ENCODE results near the gene GPX5.
A peak's percentile ranks its signal among the peaks of the same experiment; 100 is the strongest.
"Not testable (repeated sequence)": the region's sequence is repeated elsewhere in the genome, so short reads cannot be mapped to it uniquely, and the experiment has no call there.

GPX5 gene

GRCh38 chr6:28525496-28526039 lies at the start of gene GPX5:
Gene GPX5 (plus strand): TSS chr6:28525881. CDS start chr6:28526014, 133 bp downstream.
- no peak for DNase-seq

- no peak for DNase-seq
These were observed 47.2 kb upstream of the GPX5 start for GRCh38 chr6:28478518-28478917.

- no peak for DNase-seq
These were observed 45.3 kb upstream of the GPX5 start for GRCh38 chr6:28480253-28480932.

- no peak for DNase-seq
These were observed 40.2 kb upstream of the GPX5 start for GRCh38 chr6:28485482-28485881.

GRCh38 chr6:28486533-28486932 lies 39.1 kb upstream of the GPX5 start:
- DNase-seq, result no peak

- no peak for DNase-seq
These were observed 38.5 kb upstream of the GPX5 start for GRCh38 chr6:28486988-28487742.

- peak; percentile 85 for DNase-seq
These were observed 36.7 kb upstream of the GPX5 start for GRCh38 chr6:28488916-28489365.

GRCh38 chr6:28489366-28490204 lies 36.1 kb upstream of the GPX5 start:
- DNase-seq, result peak; percentile 76

- no peak for DNase-seq
These were observed 35.3 kb upstream of the GPX5 start for GRCh38 chr6:28490205-28490890.

GRCh38 chr6:28491984-28492317 lies 33.7 kb upstream of the GPX5 start:
- DNase-seq, result no peak

- DNase-seq, result no peak
These were observed 29.4 kb upstream of the GPX5 start for GRCh38 chr6:28496099-28496779.

- no peak for DNase-seq
These were observed 28.4 kb upstream of the GPX5 start for GRCh38 chr6:28497306-28497705.

- DNase-seq, result no peak
These were observed 27.8 kb upstream of the GPX5 start for GRCh38 chr6:28497893-28498292.

- DNase-seq, result no peak
These were observed 24.4 kb upstream of the GPX5 start for GRCh38 chr6:28501259-28501658.

GRCh38 chr6:28502136-28502535 lies 23.5 kb upstream of the GPX5 start:
- DNase-seq, result not testable (repeated sequence)

- DNase-seq, result not testable (repeated sequence)
These were observed 22.9 kb upstream of the GPX5 start for GRCh38 chr6:28502709-28503305.

GRCh38 chr6:28505733-28506132 lies 19.9 kb upstream of the GPX5 start:
- no peak for DNase-seq

- no peak for DNase-seq
These were observed 18.7 kb upstream of the GPX5 start for GRCh38 chr6:28506807-28507475.

- no peak for DNase-seq
These were observed 13.9 kb upstream of the GPX5 start for GRCh38 chr6:28511628-28512300.

GRCh38 chr6:28512387-28512786 lies 13.3 kb upstream of the GPX5 start:
- DNase-seq, result not testable (repeated sequence)
